ENCODE measurements around the gene ABI2.

ABI2 gene

GRCh38 chr2:203310688-203311436 is 17.3 kb upstream of the ABI2 start:
- peak in 1 of 3 donors; percentile 11 for DNase-seq
- ChIA-PET POLR2A (interaction anchor here (0.5 to 0.6 kb wide), 2 partner anchors 12 to 203 kb away, joined by 4 to 5 read pairs; no protein-coding TSS in a partner anchor), CTCF (no interaction called here)
- peaks cover 0 to 3% (median 0%) of the 10 kb centered on the region in 5 experiments for H3K9me3 ChIP-seq (ENCODE audit: control extremely low read depth in 1 of 5, control insufficient read depth in 4 of 5, insufficient read depth in 2 of 5, low read depth in 1 of 5, low read length in 4 of 5)
- H3K4me3 ChIP-seq (ENCODE audit: control insufficient read depth in 1 of 7, extremely low read depth in 1 of 7, insufficient read depth in 4 of 7, low read depth in 2 of 7, low read length in 6 of 7) = no peak overlapping the region
- H3K27me3 ChIP-seq (replicated peaks in 2 of 5; ENCODE audit: control insufficient read depth in 4 of 5, insufficient read depth in 5 of 5, low read length in 4 of 5) = no peaks in the 10 kb centered on the region
- peaks cover 0 to 20% (median 2%) of the 10 kb centered on the region in 4 experiments for H3K4me1 ChIP-seq (ENCODE audit: control extremely low read depth in 1 of 4, control insufficient read depth in 4 of 4, insufficient read depth in 4 of 4, low read length in 3 of 4)
- peaks cover 0 to 17% (median 5%) of the 10 kb centered on the region in 4 experiments for H3K36me3 ChIP-seq (ENCODE audit: control insufficient read depth in 4 of 4, insufficient read depth in 4 of 4, low read length in 3 of 4)
- 100% methylated on average over 1 of the region's 3 CpGs for WGBS (ENCODE audit: insufficient coverage)
- H3K27ac ChIP-seq (ENCODE audit: insufficient read depth in 1 of 2, low read depth in 1 of 2, low read length in 2 of 2, poor library complexity in 1 of 2, severe bottlenecking in 2 of 2) = no peak overlapping the region

- ChIA-PET CTCF (interaction anchor here (0.6 kb wide), 1 partner anchor 142 kb away, joined by 3 read pairs; no protein-coding TSS in a partner anchor), POLR2A (no interaction called here)
- no CpG with 5 or more reads among the region's 1 CpG for WGBS (ENCODE audit: insufficient coverage)
- Histone ChIP-seq H3K27me3 (replicated peaks in 2 of 5; ENCODE audit: control insufficient read depth in 4 of 5, insufficient read depth in 5 of 5, low read length in 4 of 5) (no peaks in the 10 kb centered on the region), H3K4me3 (ENCODE audit: control insufficient read depth in 1 of 7, extremely low read depth in 1 of 7, insufficient read depth in 4 of 7, low read depth in 2 of 7, low read length in 6 of 7) (no peak overlapping the region), H3K27ac (ENCODE audit: insufficient read depth in 1 of 2, low read depth in 1 of 2, low read length in 2 of 2, poor library complexity in 1 of 2, severe bottlenecking in 2 of 2) (no peak overlapping the region), H3K4me1 (ENCODE audit: control extremely low read depth in 1 of 4, control insufficient read depth in 4 of 4, insufficient read depth in 4 of 4, low read length in 3 of 4) (peaks cover 3 to 23% (median 14%) of the 10 kb centered on the region in 4 experiments), H3K9me3 (ENCODE audit: control extremely low read depth in 1 of 5, control insufficient read depth in 4 of 5, insufficient read depth in 2 of 5, low read depth in 1 of 5, low read length in 4 of 5) (no peaks in the 10 kb centered on the region), H3K36me3 (ENCODE audit: control insufficient read depth in 4 of 4, insufficient read depth in 4 of 4, low read length in 3 of 4) (no peaks in the 10 kb centered on the region)
- no peak for DNase-seq
These were observed 1.8 kb upstream of the ABI2 start for GRCh38 chr2:203326356-203326755.

GRCh38 chr2:203327582-203327900 is 653 bp upstream of the ABI2 start:
- no peaks in the 10 kb centered on the region for H3K9me3 ChIP-seq (ENCODE audit: control extremely low read depth in 1 of 5, control insufficient read depth in 4 of 5, insufficient read depth in 2 of 5, low read depth in 1 of 5, low read length in 4 of 5)
- no peaks in the 10 kb centered on the region for H3K27me3 ChIP-seq (replicated peaks in 2 of 5; ENCODE audit: control insufficient read depth in 4 of 5, insufficient read depth in 5 of 5, low read length in 4 of 5)
- H3K4me1 ChIP-seq (ENCODE audit: control extremely low read depth in 1 of 4, control insufficient read depth in 4 of 4, insufficient read depth in 4 of 4, low read length in 3 of 4) = peaks cover 3 to 23% (median 14%) of the 10 kb centered on the region in 4 experiments
- peak overlapping the region; percentile 25 to 81 for H3K27ac ChIP-seq (ENCODE audit: insufficient read depth in 1 of 2, low read depth in 1 of 2, low read length in 2 of 2, poor library complexity in 1 of 2, severe bottlenecking in 2 of 2)
- CTCF ChIA-PET = no interaction called here
- H3K4me3 ChIP-seq (ENCODE audit: control insufficient read depth in 1 of 7, extremely low read depth in 1 of 7, insufficient read depth in 4 of 7, low read depth in 2 of 7, low read length in 6 of 7) = peak overlapping the region; percentile 77 to 98 (median 92)
- POLR2A ChIA-PET = interaction anchor here (1.8 kb wide), 1 partner anchor 88 kb away, joined by 4 read pairs; the partner anchor contains the start of gene CYP20A1
- H3K36me3 ChIP-seq (ENCODE audit: control insufficient read depth in 4 of 4, insufficient read depth in 4 of 4, low read length in 3 of 4) = no peaks in the 10 kb centered on the region
- DNase-seq = peak; percentile 30 to 72 (median 63)
- WGBS (ENCODE audit: insufficient coverage) = 3% methylated on average over 7 of the region's 7 CpGs

- peak in 2 of 3 donors; percentile 29 to 57 for DNase-seq
These were observed 756 bp downstream of the ABI2 start for GRCh38 chr2:203328760-203329540.

GRCh38 chr2:203330434-203330833 is 2.2 kb downstream of the ABI2 start:
- peaks cover 0 to 2% (median 0%) of the 10 kb centered on the region in 4 experiments for H3K36me3 ChIP-seq (ENCODE audit: control insufficient read depth in 4 of 4, insufficient read depth in 4 of 4, low read length in 3 of 4)
- H3K4me1 ChIP-seq (ENCODE audit: control extremely low read depth in 1 of 4, control insufficient read depth in 4 of 4, insufficient read depth in 4 of 4, low read length in 3 of 4) = peaks cover 3 to 23% (median 14%) of the 10 kb centered on the region in 4 experiments
- H3K27ac ChIP-seq (ENCODE audit: insufficient read depth in 1 of 2, low read depth in 1 of 2, low read length in 2 of 2, poor library complexity in 1 of 2, severe bottlenecking in 2 of 2) = no peak overlapping the region
- no peak for DNase-seq
- no peaks in the 10 kb centered on the region for H3K9me3 ChIP-seq (ENCODE audit: control extremely low read depth in 1 of 5, control insufficient read depth in 4 of 5, insufficient read depth in 2 of 5, low read depth in 1 of 5, low read length in 4 of 5)
- no peak overlapping the region for H3K4me3 ChIP-seq (ENCODE audit: control insufficient read depth in 1 of 7, extremely low read depth in 1 of 7, insufficient read depth in 4 of 7, low read depth in 2 of 7, low read length in 6 of 7)
- no peaks in the 10 kb centered on the region for H3K27me3 ChIP-seq (replicated peaks in 2 of 5; ENCODE audit: control insufficient read depth in 4 of 5, insufficient read depth in 5 of 5, low read length in 4 of 5)
- ChIA-PET CTCF (no interaction called here), POLR2A (no interaction called here)

More at GRCh38 chr2:203328760-203329540, 756 bp downstream of the ABI2 start:
- H3K4me3 ChIP-seq (ENCODE audit: control insufficient read depth in 1 of 7, extremely low read depth in 1 of 7, insufficient read depth in 4 of 7, low read depth in 2 of 7, low read length in 6 of 7) = peak overlapping the region; percentile 77 to 98 (median 92)
- ChIA-PET CTCF (interaction anchor here (0.8 kb wide), 1 partner anchor 124 kb away, joined by 3 read pairs; no protein-coding TSS in a partner anchor), POLR2A (interaction anchor here (1.8 kb wide), 1 partner anchor 90 kb away, joined by 4 read pairs; the partner anchor contains the start of gene CYP20A1)
- WGBS (ENCODE audit: insufficient coverage) = 0% methylated on average over 18 of the region's 31 CpGs
- peaks cover 3 to 23% (median 14%) of the 10 kb centered on the region in 4 experiments for H3K4me1 ChIP-seq (ENCODE audit: control extremely low read depth in 1 of 4, control insufficient read depth in 4 of 4, insufficient read depth in 4 of 4, low read length in 3 of 4)
- H3K9me3 ChIP-seq (ENCODE audit: control extremely low read depth in 1 of 5, control insufficient read depth in 4 of 5, insufficient read depth in 2 of 5, low read depth in 1 of 5, low read length in 4 of 5) = no peaks in the 10 kb centered on the region
- H3K36me3 ChIP-seq (ENCODE audit: control insufficient read depth in 4 of 4, insufficient read depth in 4 of 4, low read length in 3 of 4) = no peaks in the 10 kb centered on the region
- H3K27ac ChIP-seq (ENCODE audit: insufficient read depth in 1 of 2, low read depth in 1 of 2, low read length in 2 of 2, poor library complexity in 1 of 2, severe bottlenecking in 2 of 2) = peak overlapping the region in 1 of 2 experiments; percentile 81
- no peaks in the 10 kb centered on the region for H3K27me3 ChIP-seq (replicated peaks in 2 of 5; ENCODE audit: control insufficient read depth in 4 of 5, insufficient read depth in 5 of 5, low read length in 4 of 5)

- Histone ChIP-seq H3K4me3 (ENCODE audit: control insufficient read depth in 1 of 7, extremely low read depth in 1 of 7, insufficient read depth in 4 of 7, low read depth in 2 of 7, low read length in 6 of 7) (no peak overlapping the region), H3K27ac (ENCODE audit: insufficient read depth in 1 of 2, low read depth in 1 of 2, low read length in 2 of 2, poor library complexity in 1 of 2, severe bottlenecking in 2 of 2) (no peak overlapping the region), H3K4me1 (ENCODE audit: control extremely low read depth in 1 of 4, control insufficient read depth in 4 of 4, insufficient read depth in 4 of 4, low read length in 3 of 4) (no peaks in the 10 kb centered on the region), H3K27me3 (replicated peaks in 2 of 5; ENCODE audit: control insufficient read depth in 4 of 5, insufficient read depth in 5 of 5, low read length in 4 of 5) (no peaks in the 10 kb centered on the region), H3K36me3 (ENCODE audit: control insufficient read depth in 4 of 4, insufficient read depth in 4 of 4, low read length in 3 of 4) (peaks cover 0 to 10% (median 2%) of the 10 kb centered on the region in 4 experiments), H3K9me3 (ENCODE audit: control extremely low read depth in 1 of 5, control insufficient read depth in 4 of 5, insufficient read depth in 2 of 5, low read depth in 1 of 5, low read length in 4 of 5) (no peaks in the 10 kb centered on the region)
- POLR2A ChIA-PET = no interaction called here
- CTCF ChIA-PET = interaction anchor here (1.2 kb wide), 1 partner anchor 9 kb away, joined by 3 read pairs; no protein-coding TSS in a partner anchor
- no peak for DNase-seq
- 93% methylated on average over 3 of the region's 4 CpGs for WGBS (ENCODE audit: insufficient coverage)
These were observed 10.1 kb downstream of the ABI2 start for GRCh38 chr2:203338322-203338721.

All from common myeloid progenitor, CD34-positive (primary cell).